HG02870 (cell line): Measurements from ENCODE around the gene COL23A1.
"Not testable (repeated sequence)": the region's sequence is repeated elsewhere in the genome, so short reads cannot be mapped to it uniquely, and the experiment has no call there.

Experiments
- ATAC-seq: cut with Tn5 transposase; IDR thresholded peaks from one replicate; pipeline ENCODE4 v1.9.1; 2021; ENCODE audit warnings: mild to moderate bottlenecking, moderate library complexity; ENCODE audit not compliant: unreplicated experiment

The COL23A1 gene

GRCh38 chr5:178238711-178239592, 351.2 kb downstream of the COL23A1 start:
- no peak for ATAC-seq

- ATAC-seq = no peak
Observed at GRCh38 chr5:178238313-178238635, 351.9 kb downstream of the COL23A1 start.

GRCh38 chr5:178237431-178238312, 352.5 kb downstream of the COL23A1 start:
- no peak for ATAC-seq

- ATAC-seq = no peak
Observed at GRCh38 chr5:178236679-178237078, 353.5 kb downstream of the COL23A1 start.

- no peak for ATAC-seq
Observed at GRCh38 chr5:178236126-178236525, 354.1 kb downstream of the COL23A1 start.

- ATAC-seq = no peak
Observed at GRCh38 chr5:178235588-178235974, 354.6 kb downstream of the COL23A1 start.

- no peak for ATAC-seq
Observed at GRCh38 chr5:178234750-178235587, 355.2 kb downstream of the COL23A1 start.

GRCh38 chr5:178234121-178234749, 356.0 kb downstream of the COL23A1 start:
- ATAC-seq = no peak

GRCh38 chr5:178232920-178233429, 357.2 kb downstream of the COL23A1 start:
- no peak for ATAC-seq

- ATAC-seq = peak; percentile 52
Observed at GRCh38 chr5:178232124-178232919, 357.9 kb downstream of the COL23A1 start, which contains the start of gene PHYKPL. PHYKPL (minus strand) TSS chr5:178232802; CDS start chr5:178232550, 252 bp downstream.

- no peak for ATAC-seq
Observed at GRCh38 chr5:178231539-178232123, 358.6 kb downstream of the COL23A1 start.

- ATAC-seq = no peak
Observed at GRCh38 chr5:178230879-178231538, 359.2 kb downstream of the COL23A1 start.

- no peak for ATAC-seq
Observed at GRCh38 chr5:178229861-178230260, 360.3 kb downstream of the COL23A1 start.

GRCh38 chr5:178229111-178229510, 361.1 kb downstream of the COL23A1 start:
- ATAC-seq = not testable (repeated sequence)

- no peak for ATAC-seq
Observed at GRCh38 chr5:178228609-178229008, 361.6 kb downstream of the COL23A1 start.

GRCh38 chr5:178227929-178228328, 362.3 kb downstream of the COL23A1 start:
- ATAC-seq = no peak

- no peak for ATAC-seq
Observed at GRCh38 chr5:178227138-178227659, 363.0 kb downstream of the COL23A1 start.

- ATAC-seq = no peak
Observed at GRCh38 chr5:178225174-178225573, 365.0 kb downstream of the COL23A1 start.
